Endothelial cell of hepatic sinusoid (primary cell): ENCODE data around the gene SCAF1.

Source experiments
- in situ Hi-C: cut with HindIII; loops from 2 replicates; pipeline ENCODE4 v1.10.0; 2017; ENCODE audit warnings: low sequenced_read_pairs

SCAF1 gene

DNA sequence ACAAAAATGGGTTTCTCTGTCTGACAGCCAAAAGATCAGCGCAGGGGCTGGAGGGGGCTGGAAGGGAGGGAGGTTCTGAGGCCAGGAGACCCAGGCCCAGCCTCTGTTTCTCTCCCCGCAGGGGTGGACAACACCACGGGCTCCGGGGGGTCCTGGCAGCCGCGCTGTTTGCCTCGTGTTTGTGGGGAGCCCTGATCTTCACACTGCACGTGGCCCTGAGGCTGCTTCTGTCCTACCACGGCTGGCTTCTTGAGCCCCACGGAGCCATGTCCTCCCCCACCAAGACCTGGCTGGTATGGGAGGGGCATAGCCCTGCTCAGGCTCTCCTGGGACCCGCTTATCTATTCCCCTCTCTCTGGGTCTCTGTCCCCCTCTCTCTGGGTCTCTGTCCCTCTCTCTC is 58.6 kb downstream of the SCAF1 start:
- in situ Hi-C loops, result no loop called here

- in situ Hi-C loops, result no loop called here
Observed at GRCh38 chr19:49701271-49701786, 59.3 kb downstream of the SCAF1 start.

- in situ Hi-C loops, result no loop called here
Observed at GRCh38 chr19:49704888-49705642, 63.1 kb downstream of the SCAF1 start.

DNA sequence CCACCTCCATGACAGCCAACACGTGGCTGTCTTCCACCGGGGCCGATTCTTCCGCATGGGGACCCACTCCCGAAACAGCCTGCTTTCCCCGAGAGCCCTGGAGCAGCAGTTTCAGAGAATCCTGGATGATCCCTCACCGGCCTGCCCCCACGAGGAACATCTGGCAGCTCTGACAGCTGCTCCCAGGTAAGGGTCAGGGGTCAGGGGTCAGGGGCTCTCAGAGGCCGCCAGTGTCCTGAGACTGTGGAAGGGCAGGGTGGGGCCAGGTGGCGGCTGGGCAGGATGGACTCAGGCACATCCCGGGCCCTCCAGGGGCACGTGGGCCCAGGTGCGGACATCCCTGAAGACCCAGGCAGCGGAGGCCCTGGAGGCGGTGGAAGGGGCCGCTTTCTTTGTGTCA is 63.9 kb downstream of the SCAF1 start:
- in situ Hi-C loops, result no loop called here
